HCT116 (cell line): ENCODE results near the gene EYA3. TPM values are rescaled to one million over a fixed set of nuclear protein-coding genes. Genes with fewer than 3 reads are reported as not detected.
A peak's percentile ranks its signal among the peaks of the same experiment; 100 is the strongest.

Experiments
- ATAC-seq: fragments of 200-7000 bp; cut with Tn5 transposase; 2 replicates; pipeline ENCODE4 v1.9.1; 2020; ENCODE audit warnings: mild to moderate bottlenecking, moderate library complexity
- BruUV-seq: library from RNA; stranded (reverse); fragments of 400-500 nt; replicated peaks from 2 replicates; lab custom pipeline; 2021; lab: Mats Ljungman, UMichigan
- CTCF ChIA-PET: fragments of 300-600 bp; sonication (Branson Sonifier 250); formaldehyde crosslinking; loops from one replicate; lab custom pipeline; 2021; ENCODE audit warnings: antibody characterized with exemption; lab: Charles Lee
- POLR2A ChIA-PET: fragments of 300-600, 350-600 bp; sonication (Branson Sonifier 250); formaldehyde crosslinking; loops from one replicate; lab custom pipeline; 2021; ENCODE audit warnings: antibody characterized with exemption; lab: Charles Lee
- RAD21 ChIA-PET, 2 experiments: fragments of 300-600 bp; sonication (Branson Sonifier 250); formaldehyde crosslinking; loops; one replicate each; lab custom pipeline; 2023; ENCODE audit warnings: low total read pairs in 2 of 2; ENCODE audit not compliant: uncharacterized antibody in 2 of 2, unreplicated experiment in 2 of 2, low non-redundant PET in 1 of 2; lab: Charles Lee
- DNase-seq: peaks from one replicate; pipeline ENCODE4 v3.0.0-alpha.2; 2010; ENCODE audit warnings: low read depth, low spot score
- H2AFZ ChIP-seq: fragments of 200-600 bp; shearing (Covaris generic), sonication (generic); 2 replicates; pipeline ENCODE4 v1.6.1; 2017; ENCODE audit warnings: low read depth, mixed run types, mixed read lengths, antibody characterized with exemption, low read length; ENCODE audit not compliant: poor library complexity, severe bottlenecking
- H3K27ac ChIP-seq: 2 replicates; pipeline ENCODE4 v1.5.1; 2012; ENCODE audit warnings: low read depth, low read length
- H3K27me3 ChIP-seq: fragments of 200-600 bp; sonication (generic); 2 replicates; pipeline ENCODE4 v1.6.1; 2016; ENCODE audit warnings: mixed run types, low read length, mixed read lengths; ENCODE audit not compliant: insufficient read depth
- H3K36me3 ChIP-seq, 2 experiments: fragments of 200-500 bp in 1 of 2; fragments of 200-600 bp in 1 of 2; sonication (Bioruptor generic) in 1 of 2; sonication (generic) in 1 of 2; 2 replicates each; pipeline versions ENCODE4 v1.5.1 to v1.6.1; 2014 to 2016; ENCODE audit warnings: low read length in 2 of 2, inconsistent platforms in 1 of 2, mixed read lengths in 1 of 2, mixed run types in 1 of 2; ENCODE audit not compliant: insufficient read depth in 2 of 2, control insufficient read depth in 1 of 2
- H3K4me1 ChIP-seq, 2 experiments: fragments of 200-600 bp in 1 of 2; sonication (generic) in 1 of 2; 2 replicates each; pipeline versions ENCODE4 v1.5.1 to v1.6.1; 2012 to 2017; ENCODE audit warnings: low read length in 2 of 2, inconsistent platforms in 1 of 2, mild to moderate bottlenecking in 1 of 2, mixed read lengths in 1 of 2, mixed run types in 1 of 2, moderate library complexity in 1 of 2; ENCODE audit not compliant: insufficient read depth in 2 of 2, control insufficient read depth in 1 of 2
- H3K4me2 ChIP-seq: fragments of 200-600 bp; sonication (generic); 2 replicates; pipeline ENCODE4 v1.6.1; 2017; ENCODE audit warnings: mixed run types, low read length, mixed read lengths
- H3K4me3 ChIP-seq, 2 experiments: fragments of 200-600 bp in 1 of 2; sonication (generic) in 1 of 2; replicated peaks in 1 of 2; 2 replicates each; pipeline ENCODE4 v1.5.1; 2011 to 2016; ENCODE audit warnings: low read length in 2 of 2, control low read depth in 1 of 2, low read depth in 1 of 2, mild to moderate bottlenecking in 1 of 2, mixed read lengths in 1 of 2, mixed run types in 1 of 2
- H3K79me2 ChIP-seq: fragments of 200-600 bp; sonication (generic); 2 replicates; pipeline ENCODE4 v1.6.1; 2017; ENCODE audit warnings: mild to moderate bottlenecking, mixed run types, low read length, moderate library complexity, mixed read lengths; ENCODE audit not compliant: insufficient read depth
- H3K9ac ChIP-seq: fragments of 200-600 bp; sonication (generic); 2 replicates; pipeline ENCODE4 v1.6.1; 2016; ENCODE audit warnings: low read length, mixed read lengths
- H3K9me2 ChIP-seq: fragments of 200-600 bp; sonication (generic), shearing (Covaris generic); 2 replicates; pipeline ENCODE4 v1.6.1; 2017; ENCODE audit warnings: mixed run types, mild to moderate bottlenecking, moderate library complexity; ENCODE audit not compliant: insufficient read depth
- H3K9me3 ChIP-seq, 2 experiments: fragments of 200-500 bp in 1 of 2; fragments of 200-600 bp in 1 of 2; sonication (Bioruptor generic) in 1 of 2; sonication (generic) in 1 of 2; 2 replicates each; pipeline ENCODE4 v1.6.1; 2014 to 2017; ENCODE audit warnings: low read length in 2 of 2, mixed read lengths in 2 of 2, inconsistent platforms in 1 of 2, low read depth in 1 of 2, mild to moderate bottlenecking in 1 of 2, mixed run types in 1 of 2, moderate library complexity in 1 of 2; ENCODE audit not compliant: control insufficient read depth in 1 of 2, insufficient read depth in 1 of 2
- H4K20me1 ChIP-seq: fragments of 200-600 bp; sonication (generic), shearing (Covaris generic); 2 replicates; pipeline ENCODE4 v1.6.1; 2017; ENCODE audit warnings: mixed run types, mild to moderate bottlenecking, moderate library complexity; ENCODE audit not compliant: insufficient read depth
- EGR1 ChIP-seq: IDR thresholded peaks from 2 replicates; pipeline ENCODE4 v1.6.1; 2012; ENCODE audit warnings: low read depth
- EZH2 ChIP-seq: fragments of 200-600 bp; sonication (generic); IDR thresholded peaks from 2 replicates; pipeline ENCODE4 v1.6.1; 2017; ENCODE audit warnings: antibody characterized with exemption, mixed run types
- EZH2phosphoT487 ChIP-seq: fragments of 200-600 bp; IDR thresholded peaks from 2 replicates; pipeline ENCODE4 v1.6.1; 2018; ENCODE audit warnings: antibody characterized with exemption, borderline replicate concordance
- POLR2A ChIP-seq: IDR thresholded peaks from 2 replicates; pipeline ENCODE4 v1.7.0; 2011; ENCODE audit warnings: borderline replicate concordance; ENCODE audit not compliant: insufficient read depth, insufficient read length; ENCODE audit errors: extremely low read depth
- RAD21 ChIP-seq: IDR thresholded peaks from 2 replicates; pipeline ENCODE4 v1.6.1; 2012; ENCODE audit warnings: low read depth, mild to moderate bottlenecking
- SIN3A ChIP-seq: IDR thresholded peaks from 2 replicates; pipeline ENCODE4 v1.6.1; 2012; ENCODE audit warnings: low read depth
- YY1 ChIP-seq: IDR thresholded peaks from 2 replicates; pipeline ENCODE4 v1.6.1; 2011; ENCODE audit warnings: low read length, low read depth, moderate library complexity, mild to moderate bottlenecking; ENCODE audit not compliant: insufficient replicate concordance; ENCODE audit errors: extremely low read depth
- intact Hi-C: fragments of 100-400 bp; cut with micrococcal nuclease; formaldehyde crosslinking; loops from 2 replicates; pipeline ENCODE4 v1.10.0; 2022
- total RNA-seq: library from RNA; stranded (reverse); gene quantifications from one replicate; pipeline ENCODE4 v1.2.1, GENCODE V29; 2021; ENCODE audit not compliant: unreplicated experiment

EYA3 gene
- total RNA-seq, 1 experiment from 2014 or later = 25.9 TPM

DNA sequence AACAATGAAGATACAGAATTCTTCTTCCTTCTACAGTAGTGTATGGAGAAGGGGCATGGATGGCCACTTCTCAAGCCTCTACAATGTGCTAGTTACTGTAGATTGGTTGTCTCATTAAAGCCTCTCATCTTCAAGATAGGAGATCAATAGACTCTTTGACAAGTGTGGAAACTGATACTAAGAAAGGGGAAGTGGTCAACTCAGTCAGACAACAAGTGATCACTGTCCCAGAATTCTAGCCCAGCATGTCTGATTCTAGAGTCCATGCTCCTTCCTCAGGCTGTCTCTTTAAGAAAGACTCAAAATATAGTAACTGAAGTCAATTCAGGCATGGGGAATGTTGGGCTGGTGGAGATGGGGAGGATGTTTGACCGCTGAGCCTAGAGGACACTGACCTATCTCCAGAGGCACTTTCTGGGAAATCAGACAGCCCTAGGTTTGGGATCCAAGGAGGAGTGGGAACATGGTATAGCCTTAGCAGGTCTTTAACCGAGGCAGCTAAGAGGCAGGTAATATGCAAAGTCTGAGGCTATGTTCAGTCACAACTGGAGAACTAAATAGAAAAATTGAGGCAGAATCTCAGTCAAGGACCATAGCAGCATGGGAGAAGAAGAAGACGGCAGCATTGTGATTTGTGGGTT is 39.3 kb upstream of the EYA3 start:
- DNase-seq (no peak), ATAC-seq (no peak)
- Histone ChIP-seq H4K20me1 (no peaks in the 10 kb centered on the region), H3K79me2 (no peaks in the 10 kb centered on the region), H3K36me3 (no peaks in the 10 kb centered on the region), H3K4me3 (no peak overlapping the region), H3K27me3 (no peaks in the 10 kb centered on the region), H3K9me3 (no peaks in the 10 kb centered on the region), H3K4me2 (no peak overlapping the region), H3K9me2 (no peaks in the 10 kb centered on the region), H3K9ac (no peak overlapping the region), H3K27ac (no peak overlapping the region), H2AFZ (peak overlapping the region; percentile 40), H3K4me1 (peaks cover 7 to 34% of the 10 kb centered on the region in 2 experiments)
- intact Hi-C loops = no loop called here
- ChIA-PET POLR2A (no interaction called here), RAD21 (no interaction called here), CTCF (no interaction called here)
- TF ChIP-seq EGR1 = no peak
- BruUV-seq = no TSS peak

DNA sequence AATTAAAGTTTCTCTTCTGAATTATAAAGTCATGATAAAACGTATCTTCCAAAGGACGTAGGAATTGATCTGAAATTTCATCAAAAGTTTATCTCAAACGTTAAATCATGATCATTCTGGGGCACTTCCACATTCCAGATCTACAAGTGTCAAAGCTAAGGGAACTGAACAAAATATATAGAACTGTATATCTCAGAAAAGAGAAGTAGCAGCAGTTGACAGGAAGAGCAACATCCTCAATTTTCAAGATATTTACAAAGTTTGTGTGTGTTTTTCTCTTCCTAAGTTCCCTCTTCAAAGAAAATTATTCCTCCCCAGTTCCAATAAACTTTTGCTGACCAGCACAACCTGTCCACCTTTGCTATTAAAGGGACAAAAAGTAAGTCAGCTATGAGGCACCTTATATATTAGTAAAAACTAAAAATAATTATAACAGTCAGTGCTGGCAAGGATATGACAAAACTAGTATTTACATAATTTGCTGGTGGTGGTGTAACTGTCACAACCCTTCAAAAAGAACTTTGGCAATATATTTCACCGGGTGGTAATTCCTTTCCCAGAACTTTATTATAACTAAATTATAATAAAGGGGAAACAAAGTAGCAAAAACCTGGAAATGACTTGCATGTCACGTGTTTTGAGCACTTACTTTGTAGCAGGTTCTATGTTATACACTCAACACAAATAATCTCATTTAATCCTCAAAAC is 38.5 kb upstream of the EYA3 start:
- Histone ChIP-seq H3K4me2 (no peak overlapping the region), H3K36me3 (no peaks in the 10 kb centered on the region), H3K27ac (no peak overlapping the region), H3K9me3 (no peaks in the 10 kb centered on the region), H3K4me3 (no peak overlapping the region), H3K27me3 (no peaks in the 10 kb centered on the region), H3K79me2 (no peaks in the 10 kb centered on the region), H4K20me1 (no peaks in the 10 kb centered on the region), H3K9ac (no peak overlapping the region), H3K4me1 (peaks cover 7 to 34% of the 10 kb centered on the region in 2 experiments), H3K9me2 (no peaks in the 10 kb centered on the region), H2AFZ (peak overlapping the region; percentile 5)
- no peak for TF ChIP-seq EZH2
- no peak for TF ChIP-seq RAD21
- no peak for TF ChIP-seq EZH2phosphoT487
- TF ChIP-seq EGR1 = no peak
- no peak for TF ChIP-seq POLR2A
- TF ChIP-seq SIN3A = no peak
- no peak for TF ChIP-seq YY1
- BruUV-seq = no TSS peak
- DNase-seq = no peak
- no peak for ATAC-seq
- ChIA-PET POLR2A (no interaction called here), RAD21 (no interaction called here), CTCF (interaction anchor here (0.7 kb wide), 1 partner anchor 81 kb away, joined by 4 read pairs; no protein-coding TSS in a partner anchor)
- intact Hi-C loops = no loop called here
